GM12878 (cell line): ENCODE data around the gene APCDD1. TPM values are rescaled to one million over a fixed set of nuclear protein-coding genes. Genes with fewer than 3 reads are reported as not detected.

Source experiments
- CBFB ChIP-seq: IDR thresholded peaks from 2 replicates; pipeline ENCODE4 v1.6.1; 2016; ENCODE audit warnings: antibody characterized with exemption, low read depth
- ESRRA ChIP-seq: IDR thresholded peaks from 2 replicates; pipeline ENCODE4 v1.6.1; 2012; ENCODE audit warnings: mild to moderate bottlenecking, low read length, improper control_type of control experiment
- KDM1A ChIP-seq: fragments of 200-600 bp; sonication (generic); IDR thresholded peaks from 2 replicates; pipeline ENCODE4 v1.6.1; 2016; ENCODE audit warnings: borderline replicate concordance
- KLF5 ChIP-seq: fragments of 450-650 bp; IDR thresholded peaks from 2 replicates; pipeline ENCODE4 v1.6.1; 2014; ENCODE audit warnings: mild to moderate bottlenecking; ENCODE audit not compliant: partially characterized antibody
- NBN ChIP-seq: fragments of 450-650 bp; IDR thresholded peaks from 2 replicates; pipeline ENCODE4 v1.6.1; 2016
- NFXL1 ChIP-seq: fragments of 450-650 bp; IDR thresholded peaks from 2 replicates; pipeline ENCODE4 v1.6.1; 2017; ENCODE audit warnings: antibody characterized with exemption, mild to moderate bottlenecking, borderline replicate concordance
- SUPT20H ChIP-seq: IDR thresholded peaks from 2 replicates; pipeline ENCODE4 v1.6.1; 2011; ENCODE audit warnings: low read depth, mild to moderate bottlenecking, low read length, moderate library complexity, borderline replicate concordance; ENCODE audit not compliant: control insufficient read depth
- ZNF592 ChIP-seq: fragments of 450-650 bp; IDR thresholded peaks from 2 replicates; pipeline ENCODE4 v1.6.1; 2017; ENCODE audit warnings: mild to moderate bottlenecking, moderate library complexity
- polyA plus RNA-seq, 11 experiments: library from polyadenylated mRNA; depleted of rRNA in 4 of 11; unstranded in 6 of 11; stranded (reverse) in 5 of 11; fragments of >200 nt; fragmentation: Nextera tagmentation in 4 of 11; fragmentation: Illumina TruSeq in 1 of 11; extraction: Ambion mirVana in 4 of 11; extraction: Trizol in 1 of 11; gene quantifications; 1 replicate in 1 of 11; 2 replicates in 10 of 11; pipeline versions ENCODE4 v1.2.1 to v1.2.3, GENCODE V29; 2011 to 2016; ENCODE audit warnings: inconsistent platforms in 2 of 11, missing spikeins in 2 of 11, low read depth in 1 of 11
- total RNA-seq, 4 experiments: library from RNA; depleted of rRNA in 3 of 4; stranded (reverse); fragments of >200 nt in 3 of 4; fragmentation: Illumina TruSeq in 1 of 4; extraction: Trizol in 1 of 4; gene quantifications; 2 replicates each; pipeline versions ENCODE4 v1.2.1 to v1.2.3, GENCODE V29; 2013 to 2021
- TF ChIP-seq, protein P1 (sequence below): fragments of 450-650 bp; formaldehyde crosslinking; IDR thresholded peaks from 2 replicates; pipeline ENCODE4 v1.4.0; 2020; ENCODE audit warnings: mild to moderate bottlenecking, moderate library complexity
- TF ChIP-seq, protein P2 (sequence below): fragments of 150-350 bp; IDR thresholded peaks from 2 replicates; pipeline ENCODE4 v1.6.1; 2014; ENCODE audit warnings: mild to moderate bottlenecking, low read depth, low read length

APCDD1 gene
- total and polyA plus RNA-seq, 10 of the 15 experiments (the other 5 are each of a cell fraction or from before 2014, with no cell fraction given) = not detected

DNA sequence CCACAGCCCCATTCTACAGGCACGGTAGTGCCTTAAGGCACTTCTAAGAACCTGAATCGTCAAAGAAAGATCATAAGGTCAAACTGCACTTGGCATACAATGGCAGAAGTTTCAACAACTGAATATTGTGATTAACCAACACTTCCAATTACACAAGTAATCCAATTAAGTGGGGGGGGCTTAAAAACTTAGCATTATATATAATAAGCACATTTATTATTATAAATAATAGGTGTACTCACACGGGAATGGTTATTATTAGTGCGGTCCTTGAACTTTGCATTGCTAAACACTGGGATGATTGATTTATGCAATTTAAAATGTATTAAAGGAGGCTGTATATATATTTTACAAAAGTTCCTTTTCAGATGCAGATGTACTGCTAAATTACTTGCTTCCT lies 7.6 kb downstream of the APCDD1 start (continued):
- TF ChIP-seq, protein P1, sequence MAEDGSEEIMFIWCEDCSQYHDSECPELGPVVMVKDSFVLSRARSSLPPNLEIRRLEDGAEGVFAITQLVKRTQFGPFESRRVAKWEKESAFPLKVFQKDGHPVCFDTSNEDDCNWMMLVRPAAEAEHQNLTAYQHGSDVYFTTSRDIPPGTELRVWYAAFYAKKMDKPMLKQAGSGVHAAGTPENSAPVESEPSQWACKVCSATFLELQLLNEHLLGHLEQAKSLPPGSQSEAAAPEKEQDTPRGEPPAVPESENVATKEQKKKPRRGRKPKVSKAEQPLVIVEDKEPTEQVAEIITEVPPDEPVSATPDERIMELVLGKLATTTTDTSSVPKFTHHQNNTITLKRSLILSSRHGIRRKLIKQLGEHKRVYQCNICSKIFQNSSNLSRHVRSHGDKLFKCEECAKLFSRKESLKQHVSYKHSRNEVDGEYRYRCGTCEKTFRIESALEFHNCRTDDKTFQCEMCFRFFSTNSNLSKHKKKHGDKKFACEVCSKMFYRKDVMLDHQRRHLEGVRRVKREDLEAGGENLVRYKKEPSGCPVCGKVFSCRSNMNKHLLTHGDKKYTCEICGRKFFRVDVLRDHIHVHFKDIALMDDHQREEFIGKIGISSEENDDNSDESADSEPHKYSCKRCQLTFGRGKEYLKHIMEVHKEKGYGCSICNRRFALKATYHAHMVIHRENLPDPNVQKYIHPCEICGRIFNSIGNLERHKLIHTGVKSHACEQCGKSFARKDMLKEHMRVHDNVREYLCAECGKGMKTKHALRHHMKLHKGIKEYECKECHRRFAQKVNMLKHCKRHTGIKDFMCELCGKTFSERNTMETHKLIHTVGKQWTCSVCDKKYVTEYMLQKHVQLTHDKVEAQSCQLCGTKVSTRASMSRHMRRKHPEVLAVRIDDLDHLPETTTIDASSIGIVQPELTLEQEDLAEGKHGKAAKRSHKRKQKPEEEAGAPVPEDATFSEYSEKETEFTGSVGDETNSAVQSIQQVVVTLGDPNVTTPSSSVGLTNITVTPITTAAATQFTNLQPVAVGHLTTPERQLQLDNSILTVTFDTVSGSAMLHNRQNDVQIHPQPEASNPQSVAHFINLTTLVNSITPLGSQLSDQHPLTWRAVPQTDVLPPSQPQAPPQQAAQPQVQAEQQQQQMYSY (CRISPR knock-in tag) = no peak
- TF ChIP-seq SUPT20H = no peak
- TF ChIP-seq KDM1A = no peak
- TF ChIP-seq KLF5 = no peak
- TF ChIP-seq NBN = no peak
- TF ChIP-seq ZNF592 = no peak
- TF ChIP-seq NFXL1 = no peak
- TF ChIP-seq, protein P2, sequence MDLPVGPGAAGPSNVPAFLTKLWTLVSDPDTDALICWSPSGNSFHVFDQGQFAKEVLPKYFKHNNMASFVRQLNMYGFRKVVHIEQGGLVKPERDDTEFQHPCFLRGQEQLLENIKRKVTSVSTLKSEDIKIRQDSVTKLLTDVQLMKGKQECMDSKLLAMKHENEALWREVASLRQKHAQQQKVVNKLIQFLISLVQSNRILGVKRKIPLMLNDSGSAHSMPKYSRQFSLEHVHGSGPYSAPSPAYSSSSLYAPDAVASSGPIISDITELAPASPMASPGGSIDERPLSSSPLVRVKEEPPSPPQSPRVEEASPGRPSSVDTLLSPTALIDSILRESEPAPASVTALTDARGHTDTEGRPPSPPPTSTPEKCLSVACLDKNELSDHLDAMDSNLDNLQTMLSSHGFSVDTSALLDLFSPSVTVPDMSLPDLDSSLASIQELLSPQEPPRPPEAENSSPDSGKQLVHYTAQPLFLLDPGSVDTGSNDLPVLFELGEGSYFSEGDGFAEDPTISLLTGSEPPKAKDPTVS = no peak
- TF ChIP-seq CBFB = no peak
- no peak for TF ChIP-seq ESRRA
